Head of caudate nucleus (tissue), 42 donors: ENCODE results near the gene CILP.
A peak's percentile ranks its signal among the peaks of the same experiment; 100 is the strongest.
"Not testable (repeated sequence)": the region's sequence is repeated elsewhere in the genome, so short reads cannot be mapped to it uniquely, and the experiment has no call there.

Experiments used
- DNase-seq, 42 donors: peaks; one replicate each; pipeline versions ENCODE4 v3.0.0 to v3.0.0-alpha.2; 2020 to 2021; ENCODE audit warnings: mixed read lengths in 7 of 42
- intact Hi-C: fragments of 100-400 bp; cut with DNase I; formaldehyde crosslinking; loops from one replicate; pipeline ENCODE4 v1.15.0; 2022

CILP gene

GRCh38 chr15:65210770-65211481 lies at the start of gene CILP:
Gene CILP (minus strand): TSS chr15:65211473. CDS start chr15:65209755, 1,718 bp downstream.
- DNase-seq, result no peak
- intact Hi-C loops, result no loop called here

GRCh38 chr15:65260968-65261367 lies 49.7 kb upstream of the CILP start:
- DNase-seq, result no peak
- intact Hi-C loops, result no loop called here

- intact Hi-C loops, result no loop called here
- DNase-seq, result no peak
These were observed 48.1 kb upstream of the CILP start for GRCh38 chr15:65259367-65259797.

GRCh38 chr15:65258375-65259262 lies 47.3 kb upstream of the CILP start:
- DNase-seq, result no peak
- intact Hi-C loops, result no loop called here

- DNase-seq, result no peak
- intact Hi-C loops, result no loop called here
These were observed 44.3 kb upstream of the CILP start for GRCh38 chr15:65255486-65256140.

- intact Hi-C loops, result no loop called here
- no peak for DNase-seq
These were observed 43.5 kb upstream of the CILP start for GRCh38 chr15:65254758-65255157.

GRCh38 chr15:65254356-65254755 lies 43.1 kb upstream of the CILP start:
- intact Hi-C loops, result no loop called here
- DNase-seq, result no peak

GRCh38 chr15:65249641-65250040 lies 38.4 kb upstream of the CILP start:
- DNase-seq, result peak in 2 of 42 donors; percentile 1 to 9
- intact Hi-C loops, result no loop called here

GRCh38 chr15:65248511-65249255 lies 37.4 kb upstream of the CILP start:
- no peak for DNase-seq
- intact Hi-C loops, result no loop called here

- DNase-seq, result no peak
- intact Hi-C loops, result no loop called here
These were observed 35.7 kb upstream of the CILP start for GRCh38 chr15:65246939-65247338.

GRCh38 chr15:65246026-65246714 lies 34.9 kb upstream of the CILP start:
- intact Hi-C loops, result no loop called here
- DNase-seq, result no peak

GRCh38 chr15:65245096-65245856 lies 34.0 kb upstream of the CILP start:
- intact Hi-C loops, result no loop called here
- DNase-seq, result no peak

GRCh38 chr15:65244638-65245037 lies 33.4 kb upstream of the CILP start:
- intact Hi-C loops, result no loop called here
- DNase-seq, result no peak

GRCh38 chr15:65236443-65236842 lies 25.2 kb upstream of the CILP start:
- DNase-seq, intact Hi-C loops: not testable (repeated sequence)

- DNase-seq, result no peak
- intact Hi-C loops, result no loop called here
These were observed 22.4 kb upstream of the CILP start for GRCh38 chr15:65233696-65234095.

GRCh38 chr15:65232520-65232919 lies 21.2 kb upstream of the CILP start:
- intact Hi-C loops, result no loop called here
- no peak for DNase-seq

- intact Hi-C loops, result no loop called here
- no peak for DNase-seq
These were observed 20.0 kb upstream of the CILP start for GRCh38 chr15:65231306-65231705.

GRCh38 chr15:65226901-65227300 lies 15.6 kb upstream of the CILP start:
- intact Hi-C loops, DNase-seq: not testable (repeated sequence)
